ENCODE results near the gene SLC25A44. TPM values are rescaled to one million over a fixed set of nuclear protein-coding genes. Genes with fewer than 3 reads are reported as not detected.

Gene SLC25A44
- total and polyA plus RNA-seq, 9 donors, result 6.8 to 21.0 (median 16.8) TPM

DNA sequence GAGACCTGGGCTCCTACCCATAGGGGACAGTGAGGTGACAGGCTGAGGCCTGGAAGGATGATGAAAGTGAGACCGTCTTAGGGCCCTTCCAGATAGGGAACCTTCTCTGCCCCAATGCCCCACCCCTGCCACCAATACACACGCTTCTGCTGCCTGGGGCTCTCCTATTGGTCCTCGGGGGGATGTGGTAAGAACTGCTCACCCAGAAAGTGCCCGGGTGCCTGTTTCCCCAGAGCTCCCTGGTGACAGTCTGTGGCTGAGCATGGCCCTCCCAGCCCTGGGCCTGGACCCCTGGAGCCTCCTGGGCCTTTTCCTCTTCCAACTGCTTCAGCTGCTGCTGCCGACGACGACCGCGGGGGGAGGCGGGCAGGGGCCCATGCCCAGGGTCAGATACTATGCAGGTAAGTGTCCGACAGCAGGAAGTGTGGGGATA, 39.6 kb upstream of the SLC25A44 start:
- Histone ChIP-seq H3K9me3 (no peaks in the 10 kb centered on the region), H3K27ac (no peak overlapping the region), H3K27me3 (no peaks in the 10 kb centered on the region), H3K4me1 (ENCODE audit: insufficient read depth) (no peaks in the 10 kb centered on the region), H3K4me3 (no peak overlapping the region), H3K36me3 (no peaks in the 10 kb centered on the region)
- intact Hi-C loops (cut with DNase I), result loop anchor here in 1 of 4 donors (5.0 kb wide), 1 partner anchor 73 kb away; no protein-coding TSS in a partner anchor
- TF ChIP-seq EP300 (IDR thresholded peaks at IDR 0.05) (no peak), POLR2A (IDR thresholded peaks at IDR 0.05) (no peak)
- TF ChIP-seq, protein P1, sequence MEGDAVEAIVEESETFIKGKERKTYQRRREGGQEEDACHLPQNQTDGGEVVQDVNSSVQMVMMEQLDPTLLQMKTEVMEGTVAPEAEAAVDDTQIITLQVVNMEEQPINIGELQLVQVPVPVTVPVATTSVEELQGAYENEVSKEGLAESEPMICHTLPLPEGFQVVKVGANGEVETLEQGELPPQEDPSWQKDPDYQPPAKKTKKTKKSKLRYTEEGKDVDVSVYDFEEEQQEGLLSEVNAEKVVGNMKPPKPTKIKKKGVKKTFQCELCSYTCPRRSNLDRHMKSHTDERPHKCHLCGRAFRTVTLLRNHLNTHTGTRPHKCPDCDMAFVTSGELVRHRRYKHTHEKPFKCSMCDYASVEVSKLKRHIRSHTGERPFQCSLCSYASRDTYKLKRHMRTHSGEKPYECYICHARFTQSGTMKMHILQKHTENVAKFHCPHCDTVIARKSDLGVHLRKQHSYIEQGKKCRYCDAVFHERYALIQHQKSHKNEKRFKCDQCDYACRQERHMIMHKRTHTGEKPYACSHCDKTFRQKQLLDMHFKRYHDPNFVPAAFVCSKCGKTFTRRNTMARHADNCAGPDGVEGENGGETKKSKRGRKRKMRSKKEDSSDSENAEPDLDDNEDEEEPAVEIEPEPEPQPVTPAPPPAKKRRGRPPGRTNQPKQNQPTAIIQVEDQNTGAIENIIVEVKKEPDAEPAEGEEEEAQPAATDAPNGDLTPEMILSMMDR (IDR thresholded peaks at IDR 0.05), result no peak
- 65 to 77% (median 66%) methylated on average over 11 of the region's 11 CpGs for WGBS, 3 donors
- no peak for DNase-seq

DNA sequence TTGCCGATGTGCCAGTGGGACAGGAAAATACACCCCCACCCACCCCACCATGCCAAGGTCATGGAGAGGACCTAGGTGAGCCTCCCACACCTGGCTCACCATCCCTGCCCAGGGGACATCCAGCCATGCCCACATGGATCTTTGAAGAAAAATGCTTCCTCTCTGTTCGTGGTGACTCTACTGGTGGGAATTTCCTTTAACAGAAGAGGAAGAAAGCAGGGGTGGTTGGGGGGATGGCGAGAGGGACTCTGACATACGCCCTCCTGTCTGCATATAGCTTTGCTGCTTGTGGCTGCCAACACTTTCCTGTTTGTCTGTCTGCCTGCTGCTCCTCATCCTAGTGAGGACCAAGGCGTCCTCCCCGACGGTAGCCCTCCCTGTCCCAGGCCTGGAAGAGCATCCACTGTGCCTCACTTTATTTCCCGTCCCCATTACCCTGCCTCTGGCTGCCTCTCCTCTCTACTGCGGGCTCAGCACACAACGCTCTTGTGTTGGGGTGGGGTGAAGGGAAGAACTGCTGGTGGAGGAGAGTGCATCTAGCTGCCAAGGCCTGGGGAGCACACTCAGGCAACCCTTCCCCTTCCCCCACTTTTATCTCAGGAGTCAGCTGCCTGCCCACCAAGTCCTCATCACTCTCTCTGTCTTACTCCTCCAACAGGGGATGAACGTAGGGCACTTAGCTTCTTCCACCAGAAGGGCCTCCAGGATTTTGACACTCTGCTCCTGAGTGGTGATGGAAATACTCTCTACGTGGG, 38.0 kb upstream of the SLC25A44 start:
- Histone ChIP-seq H3K4me1 (ENCODE audit: insufficient read depth) (peaks cover 2% of the 10 kb centered on the region), H3K27ac (no peak overlapping the region), H3K4me3 (no peak overlapping the region), H3K9me3 (no peaks in the 10 kb centered on the region), H3K36me3 (no peaks in the 10 kb centered on the region), H3K27me3 (no peaks in the 10 kb centered on the region)
- 45 to 62% (median 48%) methylated on average over 12 of the region's 12 CpGs for whole genome bisulfite sequencing, 3 donors
- no peak for DNase-seq
- TF ChIP-seq, protein P1 (IDR thresholded peaks at IDR 0.05), result no peak
- TF ChIP-seq POLR2A (IDR thresholded peaks at IDR 0.05) (no peak), EP300 (IDR thresholded peaks at IDR 0.05) (no peak)
- intact Hi-C loops (cut with DNase I), result no loop called here

DNA sequence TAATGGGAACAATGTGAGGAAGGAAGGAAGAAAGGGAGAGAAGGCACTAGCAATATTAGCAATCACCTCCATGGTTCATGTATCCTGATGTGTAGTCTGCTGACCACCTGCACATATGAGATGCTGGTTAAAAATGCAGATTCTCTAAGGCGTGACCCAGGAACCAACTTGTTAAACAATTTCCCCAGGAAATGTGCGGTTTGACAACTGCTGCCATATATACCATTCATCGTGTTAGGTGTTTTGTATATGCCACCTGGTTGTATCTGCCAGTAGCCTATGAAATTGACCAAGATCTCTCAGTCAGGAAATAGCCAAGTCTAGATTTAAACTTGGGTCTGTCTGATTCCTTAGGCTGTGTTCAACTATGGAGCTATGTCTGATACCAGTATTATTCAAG, 36.4 kb upstream of the SLC25A44 start:
- Histone ChIP-seq H3K27me3 (no peaks in the 10 kb centered on the region), H3K36me3 (no peaks in the 10 kb centered on the region), H3K4me1 (ENCODE audit: insufficient read depth) (peaks cover 5% of the 10 kb centered on the region), H3K4me3 (no peak overlapping the region), H3K27ac (no peak overlapping the region), H3K9me3 (no peaks in the 10 kb centered on the region)
- intact Hi-C loops (cut with DNase I), result no loop called here
- WGBS, 3 donors, result 87 to 90% (median 90%) methylated on average over 3 of the region's 3 CpGs
- TF ChIP-seq POLR2A (IDR thresholded peaks at IDR 0.05), result no peak
- TF ChIP-seq, protein P1 (IDR thresholded peaks at IDR 0.05), result no peak
- TF ChIP-seq EP300 (IDR thresholded peaks at IDR 0.05), result no peak
- no peak for DNase-seq

DNA sequence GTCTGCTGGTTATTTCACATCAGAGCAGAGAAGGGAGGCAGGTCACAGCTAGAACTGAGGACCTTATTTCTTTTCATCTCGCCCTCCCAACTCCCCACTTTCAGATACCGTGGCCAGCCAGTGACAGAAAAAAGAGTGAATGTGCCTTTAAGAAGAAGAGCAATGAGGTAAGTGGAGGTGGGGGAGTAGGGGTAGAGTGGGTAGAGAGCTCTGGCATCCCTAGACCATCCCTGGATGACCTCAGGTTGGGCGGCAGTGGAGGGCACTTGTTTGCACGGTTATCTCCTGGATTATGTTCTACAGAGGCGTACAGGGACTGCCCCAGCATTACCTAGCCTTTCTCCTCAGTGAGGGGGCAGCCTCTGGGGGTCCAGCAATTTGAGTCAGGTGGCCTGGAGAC, 35.9 kb upstream of the SLC25A44 start:
- Histone ChIP-seq H3K27ac (no peak overlapping the region), H3K36me3 (no peaks in the 10 kb centered on the region), H3K9me3 (no peaks in the 10 kb centered on the region), H3K4me3 (no peak overlapping the region), H3K27me3 (no peaks in the 10 kb centered on the region), H3K4me1 (ENCODE audit: insufficient read depth) (peaks cover 5% of the 10 kb centered on the region)
- DNase-seq, result no peak
- no peak for TF ChIP-seq POLR2A (IDR thresholded peaks at IDR 0.05)
- TF ChIP-seq, protein P1 (IDR thresholded peaks at IDR 0.05), result no peak
- no peak for TF ChIP-seq EP300 (IDR thresholded peaks at IDR 0.05)
- intact Hi-C loops (cut with DNase I), result no loop called here
- WGBS, 3 donors, result 59 to 71% (median 66%) methylated on average over 5 of the region's 5 CpGs
